K562 (cell line): ENCODE results near the gene USP32. TPM values are rescaled to one million over a fixed set of nuclear protein-coding genes. Genes with fewer than 3 reads are reported as not detected.
A peak's percentile ranks its signal among the peaks of the same experiment; 100 is the strongest.
"Not testable (repeated sequence)": the region's sequence is repeated elsewhere in the genome, so short reads cannot be mapped to it uniquely, and the experiment has no call there.

Experiments used
- ATAC-seq: fragments of 200-7000 bp; cut with Tn5 transposase; 3 replicates; pipeline ENCODE4 v1.9.1; 2020; ENCODE audit warnings: moderate library complexity
- BruUV-seq: library from RNA; stranded (reverse); fragments of 400-500 nt; replicated peaks from 2 replicates; lab custom pipeline; 2021; lab: Mats Ljungman, UMichigan
- CTCF ChIA-PET: fragments of 300-600 bp; formaldehyde crosslinking; extraction: SDS; loops from one replicate; lab custom pipeline; 2021; ENCODE audit warnings: low intra/inter-chr PET ratio; lab: Yijun Ruan, JAX
- POLR2A ChIA-PET: fragments of 300-600, 350-650 bp; sonication (Branson Sonifier 250); formaldehyde crosslinking; extraction: SDS; loops from one replicate; lab custom pipeline; 2021; ENCODE audit warnings: antibody characterized with exemption, inconsistent platforms; lab: Yijun Ruan, JAX
- DNase-seq, 4 experiments: peaks; one replicate each; pipeline versions ENCODE4 v3.0.0 to v3.0.0-alpha.2; 2011 to 2018; ENCODE audit warnings: low spot score in 3 of 4, mixed read lengths in 3 of 4; ENCODE audit errors: extremely low read depth in 1 of 4
- FAIRE-seq: peaks from 2 replicates; lab custom pipeline; 2011; peaks lifted over from hg19 to GRCh38; lab: Jason Lieb, UNC
- H2AFZ ChIP-seq: 2 replicates; pipeline ENCODE4 v1.6.0; 2011; ENCODE audit warnings: low read depth, low read length, control low read depth, inconsistent platforms
- H3K27ac ChIP-seq: fragments of 200-600 bp; 3 replicates; pipeline ENCODE4 v1.8.0; 2011; ENCODE audit warnings: low read depth, mild to moderate bottlenecking, control low read depth, inconsistent platforms, low read length, moderate library complexity, mixed read lengths; ENCODE audit errors: extremely low read depth
- H3K27me3 ChIP-seq, 2 experiments: fragments of 300-600 bp in 1 of 2; 2 replicates in 1 of 2; 3 replicates in 1 of 2; pipeline versions ENCODE4 v1.6.0 to v1.8.0; 2011; ENCODE audit warnings: inconsistent platforms in 2 of 2, low read length in 2 of 2, mild to moderate bottlenecking in 1 of 2, mixed read lengths in 1 of 2, moderate library complexity in 1 of 2; ENCODE audit not compliant: control insufficient read depth in 2 of 2, insufficient read depth in 2 of 2
- H3K36me3 ChIP-seq: fragments of 300-600 bp; 3 replicates; pipeline ENCODE4 v1.8.0; 2011; ENCODE audit warnings: mild to moderate bottlenecking, low read length, inconsistent platforms; ENCODE audit not compliant: control insufficient read depth, insufficient read depth
- H3K4me1 ChIP-seq, 2 experiments: fragments of 200-600 bp in 1 of 2; replicated peaks in 1 of 2; 2 replicates in 1 of 2; 3 replicates in 1 of 2; pipeline versions ENCODE4 v1.5.1 to v1.8.0; 2011; ENCODE audit warnings: inconsistent platforms in 2 of 2, low read length in 2 of 2, mild to moderate bottlenecking in 1 of 2, mixed read lengths in 1 of 2, moderate library complexity in 1 of 2; ENCODE audit not compliant: control insufficient read depth in 2 of 2, insufficient read depth in 2 of 2
- H3K4me2 ChIP-seq: 2 replicates; pipeline ENCODE4 v1.6.1; 2011; ENCODE audit warnings: low read length, control low read depth, inconsistent platforms, mixed read lengths; ENCODE audit not compliant: insufficient read depth
- H3K4me3 ChIP-seq: fragments of 200-600 bp; sonication (generic), shearing (Covaris generic); 2 replicates; pipeline ENCODE4 v1.5.1; 2016; ENCODE audit warnings: control low read depth, inconsistent platforms
- H3K79me2 ChIP-seq: fragments of 200-600 bp; 3 replicates; pipeline ENCODE4 v1.8.0; 2011; ENCODE audit warnings: low read length, inconsistent platforms; ENCODE audit not compliant: control insufficient read depth, insufficient read depth
- H3K9ac ChIP-seq, 2 experiments: 2 replicates each; pipeline versions ENCODE4 v1.6.0 to v1.6.1; 2011; ENCODE audit warnings: low read depth in 2 of 2, low read length in 2 of 2, control low read depth in 1 of 2, inconsistent platforms in 1 of 2, mild to moderate bottlenecking in 1 of 2, mixed read lengths in 1 of 2; ENCODE audit not compliant: insufficient read depth in 1 of 2
- H3K9me1 ChIP-seq: one replicate; pipeline ENCODE4 v1.6.0; 2011; ENCODE audit warnings: inconsistent platforms, mild to moderate bottlenecking, low read length, moderate library complexity; ENCODE audit not compliant: control insufficient read depth, insufficient read depth
- H3K9me3 ChIP-seq: replicated peaks from 2 replicates; pipeline ENCODE4 v1.5.1; 2011; ENCODE audit warnings: low read depth, low read length, inconsistent platforms; ENCODE audit not compliant: control insufficient read depth, insufficient read depth
- H4K20me1 ChIP-seq: replicated peaks from 2 replicates; pipeline ENCODE4 v1.6.1; 2011; ENCODE audit warnings: low read length, inconsistent platforms, mixed read lengths; ENCODE audit not compliant: control insufficient read depth, insufficient read depth
- ZBTB11 ChIP-seq, 3 experiments: fragments of 200-800 bp in 1 of 3; fragments of 250-450 bp in 1 of 3; fragments of 450-650 bp in 1 of 3; sonication (Bioruptor Pico) in 1 of 3; sonication (Bioruptor generic) in 1 of 3; formaldehyde crosslinking in 1 of 3; IDR thresholded peaks; 2 replicates each; pipeline versions ENCODE4 v1.6.1 to v1.8.0; 2016 to 2022; ENCODE audit warnings: mild to moderate bottlenecking in 2 of 3, missing genetic modification characterization in 2 of 3, missing compliant biosample characterization in 1 of 3, moderate library complexity in 1 of 3
- WGBS: fragments of 100-300 bp; shearing (Covaris generic); methylation state at CpG from one replicate; pipeline ENCODE4 v1.1.6; 2016; ENCODE audit warnings: low coverage, mixed read lengths; ENCODE audit not compliant: insufficient coverage; ENCODE audit errors: missing lambda C conversion rate; 5-methylcytosine and 5-hydroxymethylcytosine counted together
- in situ Hi-C: fragments of 300-500 bp; cut with MboI; formaldehyde crosslinking; loops from 4 replicates; pipeline ENCODE4 v1.15.0; 2018; ENCODE audit warnings: inconsistent platforms, mixed read lengths
- intact Hi-C: fragments of 100-400 bp; cut with micrococcal nuclease; formaldehyde crosslinking; loops from 2 replicates; pipeline ENCODE4 v1.14.2; 2022
- polyA plus RNA-seq, 8 experiments: library from polyadenylated mRNA; depleted of rRNA in 4 of 8; stranded (reverse) in 5 of 8; unstranded in 3 of 8; fragments of >200 nt; fragmentation: Nextera tagmentation in 2 of 8; fragmentation: Illumina TruSeq in 1 of 8; extraction: Ambion mirVana in 2 of 8; extraction: Trizol in 1 of 8; gene quantifications; 2 replicates each; pipeline versions ENCODE4 v1.2.1 to v1.2.3, GENCODE V29; 2011 to 2014; ENCODE audit warnings: inconsistent platforms in 1 of 8, missing spikeins in 1 of 8
- total RNA-seq, 7 experiments: library from RNA; depleted of rRNA in 6 of 7; stranded (reverse); fragments of >200 nt in 6 of 7; fragmentation: Illumina TruSeq in 2 of 7; extraction: Trizol in 2 of 7; gene quantifications; 2 replicates each; pipeline versions ENCODE4 v1.2.1 to v1.2.3, GENCODE V29; 2011 to 2021; ENCODE audit warnings: low replicate concordance in 1 of 7

Gene USP32
- total and polyA plus RNA-seq, 9 of the 15 experiments (the other 6 are each of a cell fraction or from before 2014, with no cell fraction given): 18.0 to 69.3 (median 47.1) TPM

- H3K27ac ChIP-seq, ATAC-seq, DNase-seq, H3K4me2 ChIP-seq, in situ Hi-C loops, H3K9me3 ChIP-seq, H3K4me1 ChIP-seq, H3K4me3 ChIP-seq, BruUV-seq, H3K9ac ChIP-seq, H3K27me3 ChIP-seq: not testable (repeated sequence)
- CTCF ChIA-PET: interaction anchor here (1.2 to 1.7 kb wide), 2 partner anchors 121 to 324 kb away, joined by 4 to 9 read pairs; no protein-coding TSS in a partner anchor
- intact Hi-C loops: loop anchor here (2.0 kb wide), 1 partner anchor 122 kb away; no protein-coding TSS in a partner anchor
- 89% methylated on average over 8 of the region's 8 CpGs for WGBS
- H3K79me2 ChIP-seq: peaks cover 89% of the 10 kb centered on the region
- peak in 1 of 3 experiments; percentile 76; a peak in 1 of 6 replicates for TF ChIP-seq ZBTB11 (CRISPR knock-in tag; IDR thresholded peaks at IDR 0.05)
- TF ChIP-seq, all 486 proteins: peak for 1; not testable (repeated sequence) for 485
- FAIRE-seq, POLR2A ChIA-PET, H2AFZ ChIP-seq, H3K36me3 ChIP-seq, H3K9me1 ChIP-seq, H4K20me1 ChIP-seq: not testable (repeated sequence)
Observed at GRCh38 chr17:60314900-60315299, 77.0 kb downstream of the USP32 start.
